Small intestine (tissue), 7 donors: ENCODE measurements around the gene GTF3C5. TPM values are rescaled to one million over a fixed set of nuclear protein-coding genes. Genes with fewer than 3 reads are reported as not detected.
A peak's percentile ranks its signal among the peaks of the same experiment; 100 is the strongest.
"Not testable (repeated sequence)": the region's sequence is repeated elsewhere in the genome, so short reads cannot be mapped to it uniquely, and the experiment has no call there.

ENCODE experiments used
- DNase-seq, 2 donors: peaks; one replicate each; pipeline versions ENCODE4 v3.0.0 to v3.0.0-alpha.2; 2013
- FAIRE-seq: peaks from 2 replicates; lab custom pipeline; 2012; peaks lifted over from hg19 to GRCh38; lab: Jason Lieb, UNC
- H3K27ac ChIP-seq, 3 donors: one replicate each; pipeline ENCODE4 v1.5.1; 2013; ENCODE audit warnings: low read length in 2 of 3, mild to moderate bottlenecking in 2 of 3, control low read depth in 1 of 3, inconsistent platforms in 1 of 3, low read depth in 1 of 3, moderate library complexity in 1 of 3
- H3K27me3 ChIP-seq, 3 donors: one replicate each; pipeline ENCODE4 v1.6.1; 2013; ENCODE audit warnings: low read length in 3 of 3, inconsistent platforms in 1 of 3; ENCODE audit not compliant: control insufficient read depth in 3 of 3, insufficient read depth in 3 of 3
- H3K36me3 ChIP-seq, 3 donors: one replicate each; pipeline ENCODE4 v1.6.1; 2013; ENCODE audit warnings: low read length in 3 of 3, inconsistent platforms in 1 of 3, low read depth in 1 of 3, mild to moderate bottlenecking in 1 of 3, moderate library complexity in 1 of 3; ENCODE audit not compliant: control insufficient read depth in 3 of 3, insufficient read depth in 2 of 3
- H3K4me1 ChIP-seq, 3 donors: one replicate each; pipeline ENCODE4 v1.6.1; 2013; ENCODE audit warnings: low read length in 2 of 3, inconsistent platforms in 1 of 3, low read depth in 1 of 3, mild to moderate bottlenecking in 1 of 3, moderate library complexity in 1 of 3; ENCODE audit not compliant: control insufficient read depth in 3 of 3, insufficient read depth in 2 of 3
- H3K4me3 ChIP-seq, 3 donors: one replicate each; pipeline ENCODE4 v1.5.1; 2013; ENCODE audit warnings: low read length in 3 of 3, control low read depth in 1 of 3, inconsistent platforms in 1 of 3, low read depth in 1 of 3, mild to moderate bottlenecking in 1 of 3, moderate library complexity in 1 of 3
- H3K9me3 ChIP-seq, 2 donors: one replicate each; pipeline ENCODE4 v1.6.1; 2013; ENCODE audit warnings: low read depth in 1 of 2, low read length in 1 of 2; ENCODE audit not compliant: control insufficient read depth in 2 of 2, insufficient read depth in 1 of 2
- WGBS, 3 donors: extraction: QIAGEN DNeasy Blood & Tissue Kit; methylation state at CpG; one replicate each; pipeline ENCODE4 v1.1.7; 2013; 5-methylcytosine and 5-hydroxymethylcytosine counted together
- polyA plus RNA-seq, 4 donors: library from polyadenylated mRNA; stranded (reverse) in 3 of 4; unstranded in 1 of 4; fragments of 200-250 nt in 3 of 4; fragments of 120-200 nt in 1 of 4; gene quantifications; one replicate each; pipeline versions ENCODE4 v1.2.1 to v1.2.3, GENCODE V29; 2013
- donor health status: healthy with polysubstance abuse.
- donor health status: control.
- donor health status: control.
- donor health status: Bipolar disorder and iron deficiency.
- donor health status: healthy.

The GTF3C5 gene
- polyA plus RNA-seq, 4 donors, result 37.3 to 56.0 (median 51.0) TPM

DNA sequence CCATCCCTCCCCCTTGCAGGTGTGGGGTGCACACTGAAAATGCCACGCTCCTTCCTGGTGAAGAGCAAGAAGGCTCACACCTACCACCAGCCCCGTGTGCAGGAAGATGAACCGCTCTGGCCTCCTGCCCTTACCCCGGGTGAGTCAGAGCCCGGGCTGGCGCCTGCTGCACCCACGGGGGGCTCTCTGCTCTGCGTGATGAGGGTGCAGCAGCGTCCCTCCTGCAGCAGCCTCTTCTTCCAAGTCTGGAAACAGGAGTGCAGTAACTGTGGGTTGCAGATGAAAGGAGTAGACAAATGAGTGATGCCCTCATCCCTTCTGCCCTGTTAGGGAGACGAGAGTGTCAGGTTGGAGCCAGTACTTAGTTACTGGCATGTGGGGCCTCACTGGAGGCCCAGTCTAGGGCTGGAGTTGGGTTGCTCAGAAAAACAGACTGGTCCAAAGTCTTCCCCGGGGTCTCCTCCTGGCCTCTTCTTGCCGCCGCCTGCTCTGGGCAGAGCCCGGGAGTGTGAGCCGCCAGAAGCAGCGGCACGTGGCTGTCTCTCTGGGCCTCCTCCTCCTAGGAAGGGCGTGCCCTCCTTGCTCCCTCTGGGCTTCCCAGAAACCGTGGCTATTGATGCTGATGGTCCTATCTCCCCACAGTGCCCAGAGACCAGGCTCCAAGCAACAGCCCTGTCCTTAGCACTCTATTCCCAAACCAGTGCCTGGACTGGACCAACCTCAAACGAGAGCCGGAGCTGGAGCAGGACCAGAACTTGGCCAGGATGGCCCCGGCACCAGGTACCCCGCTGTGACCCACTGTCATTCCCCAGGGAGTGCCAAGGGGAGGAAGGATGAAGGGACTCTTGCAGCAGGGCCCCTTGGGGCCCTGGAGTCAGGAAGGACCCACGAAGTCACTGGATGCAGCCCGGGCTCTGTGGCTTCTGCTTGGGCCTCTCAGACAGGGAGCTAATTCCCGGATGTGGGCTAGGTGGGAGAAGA lies 43.9 kb upstream of the GTF3C5 start:
- DNase-seq (peak in 1 of 2 donors; percentile 76), FAIRE-seq (no peak)
- no peaks in the 10 kb centered on the region for H3K9me3 ChIP-seq
- peaks cover 0 to 54% (median 0%) of the 10 kb centered on the region in 3 donors for H3K4me1 ChIP-seq
- H3K4me3 ChIP-seq, result no peak overlapping the region
- peaks cover 0 to 6% (median 0%) of the 10 kb centered on the region in 3 donors for H3K27me3 ChIP-seq
- peak overlapping the region in 1 of 3 donors; percentile 63 for H3K27ac ChIP-seq
- peaks cover 0 to 21% (median 0%) of the 10 kb centered on the region in 3 donors for H3K36me3 ChIP-seq
- 25 to 44% (median 42%) methylated on average over 26 of the region's 26 CpGs for WGBS, 3 donors

DNA sequence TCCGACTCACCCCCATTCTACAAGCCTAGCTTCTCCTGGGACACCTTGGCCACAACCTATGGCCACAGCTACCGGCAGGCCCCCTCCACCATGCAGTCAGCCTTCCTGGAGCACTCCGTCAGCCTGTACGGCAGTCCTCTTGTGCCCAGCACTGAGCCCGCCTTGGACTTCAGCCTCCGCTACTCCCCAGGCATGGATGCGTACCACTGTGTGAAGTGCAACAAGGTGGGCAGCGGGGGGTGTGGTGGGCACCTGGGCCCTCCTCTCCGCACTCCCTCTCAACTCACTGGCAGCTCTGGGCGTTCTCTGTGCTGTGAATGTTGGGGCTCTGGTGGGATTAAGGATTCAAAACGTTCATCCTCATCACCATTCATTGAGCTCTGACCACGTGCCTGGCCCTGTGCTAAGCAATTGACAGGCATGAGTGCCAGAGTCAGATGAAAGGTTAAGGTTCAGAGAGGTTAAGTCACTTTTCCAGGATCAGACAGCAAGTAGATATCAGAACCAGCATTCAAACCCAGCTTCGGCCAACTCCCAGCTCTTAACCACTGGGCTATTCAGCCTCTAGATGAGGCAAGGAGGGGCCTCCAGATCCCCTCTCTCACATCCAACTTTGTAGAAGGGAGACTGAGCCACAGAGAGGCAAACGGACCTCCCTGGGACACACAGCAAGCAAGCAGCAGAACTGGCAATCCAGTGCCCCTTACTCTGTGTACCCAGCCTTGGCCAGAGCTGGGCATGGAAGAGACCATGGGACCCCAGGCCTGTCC lies 42.4 kb upstream of the GTF3C5 start:
- FAIRE-seq (no peak), DNase-seq (no peak)
- H3K27ac ChIP-seq, result no peak overlapping the region
- peaks cover 0 to 21% (median 0%) of the 10 kb centered on the region in 3 donors for H3K36me3 ChIP-seq
- WGBS, 3 donors, result 76 to 84% (median 82%) methylated on average over 14 of the region's 14 CpGs
- H3K27me3 ChIP-seq, result peaks cover 0 to 5% (median 0%) of the 10 kb centered on the region in 3 donors
- no peak overlapping the region for H3K4me3 ChIP-seq
- peaks cover 0 to 39% (median 0%) of the 10 kb centered on the region in 3 donors for H3K4me1 ChIP-seq
- H3K9me3 ChIP-seq, result no peaks in the 10 kb centered on the region

DNA sequence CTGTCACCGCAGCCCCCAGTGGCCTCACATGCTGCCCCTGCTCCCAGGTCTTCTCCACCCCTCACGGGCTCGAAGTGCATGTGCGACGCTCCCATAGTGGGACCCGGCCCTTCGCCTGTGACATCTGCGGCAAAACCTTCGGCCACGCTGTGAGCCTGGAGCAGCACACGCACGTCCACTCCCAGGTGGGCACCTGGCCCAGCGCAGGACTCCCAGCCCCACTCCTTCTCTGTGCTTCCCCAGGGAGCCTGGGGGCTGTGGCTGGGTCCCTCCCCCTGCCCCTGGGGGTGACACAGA lies 41.8 kb upstream of the GTF3C5 start:
- 91 to 94% (median 92%) methylated on average over 12 to 13 of the region's 13 CpGs for WGBS, 3 donors
- no peak overlapping the region for H3K27ac ChIP-seq
- no peak overlapping the region for H3K4me3 ChIP-seq
- H3K27me3 ChIP-seq, result peaks cover 0 to 8% (median 0%) of the 10 kb centered on the region in 3 donors
- H3K4me1 ChIP-seq, result peaks cover 0 to 41% (median 0%) of the 10 kb centered on the region in 3 donors
- DNase-seq, result no peak
- no peak for FAIRE-seq
- no peaks in the 10 kb centered on the region for H3K9me3 ChIP-seq
- H3K36me3 ChIP-seq, result peaks cover 0 to 19% (median 0%) of the 10 kb centered on the region in 3 donors

DNA sequence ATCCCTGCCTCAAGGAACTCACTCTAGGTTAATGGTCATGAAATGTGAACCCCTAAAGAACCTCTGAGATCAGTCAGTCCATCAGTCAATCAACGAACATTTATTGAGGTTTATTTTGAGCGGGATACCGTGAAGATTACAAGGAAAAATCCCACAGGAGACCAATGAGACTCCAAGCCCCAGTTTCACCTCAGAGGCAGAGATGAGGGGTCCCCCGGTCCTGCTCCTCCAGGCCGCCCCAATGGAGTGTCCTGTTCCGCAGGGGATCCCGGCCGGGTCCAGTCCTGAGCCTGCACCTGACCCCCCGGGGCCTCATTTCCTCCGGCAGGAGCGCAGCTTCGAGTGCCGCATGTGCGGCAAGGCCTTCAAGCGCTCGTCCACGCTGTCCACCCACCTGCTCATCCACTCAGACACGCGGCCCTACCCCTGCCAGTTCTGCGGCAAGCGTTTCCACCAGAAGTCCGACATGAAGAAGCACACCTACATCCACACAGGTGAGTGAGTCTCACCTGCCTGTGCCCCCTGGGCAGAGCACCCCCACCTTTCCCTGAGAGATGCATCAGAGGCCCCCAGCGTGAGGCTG lies 41.3 kb upstream of the GTF3C5 start:
- Histone ChIP-seq H3K4me1 (peaks cover 0 to 47% (median 0%) of the 10 kb centered on the region in 3 donors), H3K27ac (no peak overlapping the region), H3K36me3 (peaks cover 0 to 19% (median 0%) of the 10 kb centered on the region in 3 donors), H3K27me3 (peaks cover 0 to 11% (median 0%) of the 10 kb centered on the region in 3 donors), H3K4me3 (no peak overlapping the region), H3K9me3 (no peaks in the 10 kb centered on the region)
- DNase-seq (no peak), FAIRE-seq (no peak)
- WGBS, 3 donors, result 81 to 87% (median 82%) methylated on average over 23 of the region's 23 CpGs

DNA sequence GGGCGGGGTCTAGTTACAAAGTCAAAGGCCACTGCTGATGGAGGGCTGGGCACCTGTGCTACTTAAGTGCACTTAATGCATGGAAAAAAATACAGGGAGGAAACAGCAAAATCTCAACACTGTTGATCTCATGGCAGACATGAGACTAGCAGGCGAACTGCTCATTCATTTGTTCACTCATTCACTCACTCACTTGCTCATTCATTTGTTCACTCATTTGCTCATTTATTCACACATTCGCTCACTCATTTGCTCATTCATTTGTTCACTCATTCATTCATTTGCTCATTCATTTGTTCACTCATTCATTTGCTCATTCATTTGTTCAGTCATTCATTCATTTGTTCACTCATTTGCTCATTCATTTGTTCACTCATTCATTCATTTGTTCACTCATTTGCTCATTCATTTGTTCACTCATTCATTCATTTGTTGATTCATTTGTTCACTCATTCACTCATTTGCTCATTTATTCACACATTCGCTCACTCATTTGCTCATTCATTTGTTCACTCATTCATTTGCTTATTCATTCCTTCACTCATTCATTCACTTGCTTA lies 40.7 kb upstream of the GTF3C5 start:
- H3K4me3 ChIP-seq, H3K27ac ChIP-seq, FAIRE-seq, H3K9me3 ChIP-seq: not testable (repeated sequence)
- 53 to 71% (median 59%) methylated on average over 4 of the region's 4 CpGs for WGBS, 3 donors
- peak in 1 of 2 donors; percentile 52 for DNase-seq
- peaks cover 0 to 12% (median 0%) of the 10 kb centered on the region in 3 donors for H3K27me3 ChIP-seq
- peaks cover 0 to 52% (median 0%) of the 10 kb centered on the region in 3 donors for H3K4me1 ChIP-seq
- peaks cover 0 to 21% (median 0%) of the 10 kb centered on the region in 3 donors for H3K36me3 ChIP-seq

DNA sequence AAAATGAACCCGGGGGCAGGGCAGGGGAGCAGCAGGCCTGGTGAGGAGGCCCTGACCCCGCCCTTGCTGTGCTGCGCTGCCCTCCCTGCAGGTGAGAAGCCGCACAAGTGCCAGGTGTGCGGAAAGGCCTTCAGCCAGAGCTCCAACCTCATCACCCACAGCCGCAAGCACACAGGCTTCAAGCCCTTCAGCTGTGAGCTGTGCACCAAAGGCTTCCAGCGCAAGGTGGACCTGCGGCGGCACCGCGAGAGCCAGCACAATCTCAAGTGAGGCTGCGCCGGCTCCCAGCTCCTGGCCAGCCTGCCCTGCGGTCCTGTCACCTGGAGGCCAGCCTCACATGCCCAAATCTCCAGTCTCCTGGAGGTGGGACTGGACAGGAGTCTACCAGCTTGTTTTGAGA lies 40.0 kb upstream of the GTF3C5 start:
- Histone ChIP-seq H3K36me3 (peaks cover 0 to 21% (median 0%) of the 10 kb centered on the region in 3 donors), H3K4me3 (no peak overlapping the region), H3K27ac (no peak overlapping the region), H3K9me3 (no peaks in the 10 kb centered on the region), H3K27me3 (peaks cover 0 to 12% (median 0%) of the 10 kb centered on the region in 3 donors), H3K4me1 (peaks cover 0 to 49% (median 0%) of the 10 kb centered on the region in 3 donors)
- 54 to 88% (median 79%) methylated on average over 11 to 14 of the region's 14 CpGs for WGBS, 3 donors
- DNase-seq (no peak), FAIRE-seq (no peak)

DNA sequence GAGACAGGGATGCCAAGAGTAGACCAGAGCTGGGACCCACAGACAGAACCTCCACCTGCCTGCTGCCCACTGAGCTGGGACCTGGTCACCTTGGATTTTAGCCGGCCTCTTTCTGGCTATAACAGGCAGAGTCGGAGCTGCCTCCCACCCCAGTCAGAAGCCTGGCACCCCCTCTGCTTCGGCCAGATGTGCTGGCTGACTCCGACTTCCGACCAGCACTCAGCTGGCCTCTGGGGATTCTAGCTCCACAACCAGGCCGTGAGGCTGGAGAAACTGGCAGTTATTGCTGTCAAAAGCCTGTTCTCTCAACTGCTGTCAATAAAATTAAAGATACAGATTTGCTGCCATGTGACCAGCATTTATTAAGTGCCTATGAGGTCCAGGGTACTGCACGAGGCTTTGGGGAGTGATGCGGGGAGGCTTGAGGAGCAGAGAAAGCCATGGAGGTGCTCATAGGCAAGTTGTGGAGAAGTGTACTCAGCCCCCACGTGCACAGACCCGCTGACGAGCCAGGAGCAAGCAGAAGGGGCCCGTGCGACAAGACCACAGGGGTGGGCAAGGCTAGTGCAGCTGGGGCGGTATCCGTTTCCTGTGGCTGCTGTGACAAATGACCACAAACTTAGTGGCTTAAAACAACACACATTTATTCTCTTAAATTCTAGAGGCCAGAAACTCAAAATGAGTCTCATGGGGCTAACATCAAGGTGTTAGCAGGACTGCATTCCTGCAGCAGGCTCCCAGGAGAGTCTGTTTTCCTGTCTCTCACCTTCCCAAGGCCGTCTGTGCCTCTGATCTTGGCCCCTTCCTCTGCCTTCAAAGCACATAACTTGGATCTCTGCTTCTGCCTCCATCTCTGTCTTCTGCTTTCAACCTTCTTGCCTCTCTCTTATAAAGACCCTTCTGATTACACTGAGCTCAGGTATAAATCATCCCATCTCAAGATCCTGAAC lies 39.2 kb upstream of the GTF3C5 start:
- no peak overlapping the region for H3K27ac ChIP-seq
- no peak overlapping the region for H3K4me3 ChIP-seq
- no peak for DNase-seq
- 48 to 79% (median 60%) methylated on average over 16 of the region's 16 CpGs for WGBS, 3 donors
- H3K4me1 ChIP-seq, result peaks cover 0 to 40% (median 0%) of the 10 kb centered on the region in 3 donors
- FAIRE-seq, result no peak
- no peaks in the 10 kb centered on the region for H3K9me3 ChIP-seq
- peaks cover 0 to 12% (median 0%) of the 10 kb centered on the region in 3 donors for H3K27me3 ChIP-seq
- H3K36me3 ChIP-seq, result peaks cover 0 to 21% (median 0%) of the 10 kb centered on the region in 3 donors
